GM21529 (cell line): ENCODE data around the gene HOXD9.

Source experiments
- ATAC-seq: cut with Tn5 transposase; IDR thresholded peaks from one replicate; pipeline ENCODE4 v1.9.1; 2021; ENCODE audit not compliant: unreplicated experiment

HOXD9 gene

GRCh38 chr2:176110415-176111308 is 11.9 kb upstream of the HOXD9 start:
- ATAC-seq: no peak

GRCh38 chr2:176111309-176111663 is 11.2 kb upstream of the HOXD9 start:
- ATAC-seq: no peak

GRCh38 chr2:176111846-176112374 is 10.6 kb upstream of the HOXD9 start:
- no peak for ATAC-seq

GRCh38 chr2:176112375-176113302 is 9.9 kb upstream of the HOXD9 start:
- no peak for ATAC-seq

GRCh38 chr2:176114120-176114929 is 8.2 kb upstream of the HOXD9 start:
- ATAC-seq: no peak

- ATAC-seq: no peak
Observed at GRCh38 chr2:176114930-176115625, 7.4 kb upstream of the HOXD9 start.

GRCh38 chr2:176115883-176116813 is 6.4 kb upstream of the HOXD9 start, which contains the start of gene HOXD10:
TSS of gene HOXD10 (plus strand) at chr2:176116778. CDS start at chr2:176116834, 56 bp downstream.
- no peak for ATAC-seq

GRCh38 chr2:176117162-176117822 is 5.2 kb upstream of the HOXD9 start:
- ATAC-seq: no peak

GRCh38 chr2:176117823-176118371 is 4.6 kb upstream of the HOXD9 start:
- no peak for ATAC-seq

- ATAC-seq: no peak
Observed at GRCh38 chr2:176118601-176119339, 3.7 kb upstream of the HOXD9 start.

GRCh38 chr2:176120364-176121189 is 1.9 kb upstream of the HOXD9 start:
- ATAC-seq: no peak

GRCh38 chr2:176121190-176122051 is 1.1 kb upstream of the HOXD9 start:
- no peak for ATAC-seq

GRCh38 chr2:176122052-176122682 is 352 bp upstream of the HOXD9 start:
- ATAC-seq: no peak

GRCh38 chr2:176123411-176124109 is 1.0 kb downstream of the HOXD9 start:
- ATAC-seq: no peak
